HFFc6 (cell line): ENCODE results near the gene RNF208. TPM values are rescaled to one million over a fixed set of nuclear protein-coding genes. Genes with fewer than 3 reads are reported as not detected.

Experiments used
- DNase-seq: peaks from one replicate; pipeline ENCODE4 v3.0.0-alpha.2; 2018
- H3K27ac Mint-ChIP-seq: 2 replicates; pipeline ENCODE4 v1.8.0; 2020; ENCODE audit warnings: mild to moderate bottlenecking, mixed read lengths
- H3K27me3 Mint-ChIP-seq: 2 replicates; pipeline ENCODE4 v1.8.0; 2021; ENCODE audit warnings: mild to moderate bottlenecking, moderate library complexity, mixed read lengths; ENCODE audit not compliant: insufficient read depth
- H3K36me3 Mint-ChIP-seq: 2 replicates; pipeline ENCODE4 v1.8.0; 2021; ENCODE audit warnings: low read depth, mixed read lengths
- H3K4me1 Mint-ChIP-seq: 2 replicates; pipeline ENCODE4 v1.8.0; 2020; ENCODE audit warnings: low read depth, mixed read lengths
- H3K4me3 Mint-ChIP-seq: 2 replicates; pipeline ENCODE4 v1.8.0; 2020; ENCODE audit warnings: mild to moderate bottlenecking, moderate library complexity, mixed read lengths
- H3K9me3 Mint-ChIP-seq: 2 replicates; pipeline ENCODE4 v1.8.0; 2020; ENCODE audit warnings: mild to moderate bottlenecking, mixed read lengths
- total RNA-seq, 6 experiments: library from RNA; stranded (reverse); fragmentation: NEBNext Ultra II Directional; extraction: Animal tissue kit (Norgen Biotek cat#: 25700); gene quantifications; 2 replicates in 1 of 6; 3 replicates in 5 of 6; pipeline ENCODE4 v1.2.3, GENCODE V29; 2021
- TF ChIP-seq, protein P1 (sequence below): fragments of 200-600 bp; sonication (generic); IDR thresholded peaks from 2 replicates; pipeline ENCODE4 v1.5.0; 2021; ENCODE audit warnings: antibody characterized with exemption, mild to moderate bottlenecking

RNF208 gene
- total RNA-seq, 6 experiments from 2014 or later: 2.5 to 3.8 (median 3.4) TPM

DNA sequence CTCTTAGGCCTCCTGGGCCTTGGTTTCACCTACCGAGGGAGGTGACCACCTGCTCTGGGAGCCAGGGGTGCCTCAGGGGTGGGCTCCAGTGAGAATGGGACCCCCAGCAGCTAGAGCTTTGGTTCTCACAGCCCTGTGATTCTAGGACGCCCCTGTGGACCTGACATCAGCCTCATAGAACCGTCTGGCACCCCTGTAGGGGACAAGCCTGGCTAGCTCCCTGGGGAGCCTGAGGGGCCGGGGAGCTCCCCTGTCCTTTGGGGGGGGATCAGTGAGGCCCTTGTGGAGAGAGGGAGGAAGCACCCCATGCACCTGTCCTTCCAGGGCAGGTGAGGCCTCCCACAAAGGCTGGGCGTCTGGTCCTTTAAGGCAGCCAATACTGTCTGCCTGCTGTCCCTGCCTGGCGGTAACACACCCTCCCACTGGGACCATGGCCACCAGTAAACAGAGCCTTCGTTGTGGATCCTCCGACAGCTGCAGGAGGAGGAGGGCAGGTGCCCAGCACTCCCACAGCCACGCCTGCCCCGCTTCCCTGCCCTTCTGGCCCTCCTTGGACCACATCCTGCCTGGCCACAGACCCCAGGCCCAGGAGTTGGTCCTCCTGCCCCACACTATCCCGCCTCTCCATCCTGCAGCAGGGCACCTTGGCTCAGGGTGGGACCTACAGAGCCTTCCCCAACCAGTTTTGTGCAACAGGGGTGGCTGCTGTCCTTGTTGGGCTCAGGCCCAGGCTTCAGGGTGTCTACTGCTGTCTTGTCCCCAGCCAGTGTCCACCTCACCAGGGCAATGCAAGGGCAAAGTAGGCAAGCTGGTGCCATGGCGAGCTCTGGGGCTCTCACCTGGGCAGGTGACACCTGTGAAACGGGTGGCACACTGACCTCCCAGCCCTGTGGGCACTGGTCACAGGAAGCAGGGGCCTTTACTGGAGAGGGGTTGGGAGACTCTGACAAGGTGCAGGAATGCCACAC is 16.0 kb upstream of the RNF208 start:
- peaks cover 11% of the 10 kb centered on the region for H3K36me3 Mint-ChIP-seq
- no peak overlapping the region for H3K27ac Mint-ChIP-seq
- no peak for DNase-seq
- TF ChIP-seq, protein P1, sequence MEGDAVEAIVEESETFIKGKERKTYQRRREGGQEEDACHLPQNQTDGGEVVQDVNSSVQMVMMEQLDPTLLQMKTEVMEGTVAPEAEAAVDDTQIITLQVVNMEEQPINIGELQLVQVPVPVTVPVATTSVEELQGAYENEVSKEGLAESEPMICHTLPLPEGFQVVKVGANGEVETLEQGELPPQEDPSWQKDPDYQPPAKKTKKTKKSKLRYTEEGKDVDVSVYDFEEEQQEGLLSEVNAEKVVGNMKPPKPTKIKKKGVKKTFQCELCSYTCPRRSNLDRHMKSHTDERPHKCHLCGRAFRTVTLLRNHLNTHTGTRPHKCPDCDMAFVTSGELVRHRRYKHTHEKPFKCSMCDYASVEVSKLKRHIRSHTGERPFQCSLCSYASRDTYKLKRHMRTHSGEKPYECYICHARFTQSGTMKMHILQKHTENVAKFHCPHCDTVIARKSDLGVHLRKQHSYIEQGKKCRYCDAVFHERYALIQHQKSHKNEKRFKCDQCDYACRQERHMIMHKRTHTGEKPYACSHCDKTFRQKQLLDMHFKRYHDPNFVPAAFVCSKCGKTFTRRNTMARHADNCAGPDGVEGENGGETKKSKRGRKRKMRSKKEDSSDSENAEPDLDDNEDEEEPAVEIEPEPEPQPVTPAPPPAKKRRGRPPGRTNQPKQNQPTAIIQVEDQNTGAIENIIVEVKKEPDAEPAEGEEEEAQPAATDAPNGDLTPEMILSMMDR: no peak
- peaks cover 14% of the 10 kb centered on the region for H3K27me3 Mint-ChIP-seq
- H3K9me3 Mint-ChIP-seq: peaks cover 11% of the 10 kb centered on the region
- H3K4me1 Mint-ChIP-seq: peaks cover 18% of the 10 kb centered on the region
- no peak overlapping the region for H3K4me3 Mint-ChIP-seq

DNA sequence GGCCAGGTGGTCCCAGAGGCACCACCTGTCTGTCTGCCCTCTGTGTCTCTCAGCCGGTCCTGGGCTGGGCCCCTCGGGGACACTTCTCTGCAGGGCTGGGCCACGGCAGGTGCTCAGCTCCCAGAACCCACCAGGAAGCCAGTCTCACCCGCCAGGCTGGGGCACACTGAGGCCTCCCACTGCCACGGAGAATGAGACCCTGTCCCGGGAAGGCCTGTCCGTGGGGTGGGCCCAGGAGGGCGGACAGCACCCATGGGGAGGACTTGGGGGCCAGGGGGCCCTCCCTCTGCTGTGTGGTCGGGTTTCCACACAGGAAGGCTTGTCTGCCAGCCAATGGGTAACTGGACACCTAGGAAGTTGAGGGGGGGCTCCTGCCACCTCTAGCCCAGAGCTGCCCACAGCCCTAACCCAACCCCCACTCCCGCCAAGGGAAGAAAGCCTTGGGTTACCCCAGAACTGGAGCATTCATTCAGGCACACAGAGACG is 14.9 kb upstream of the RNF208 start:
- Mint-ChIP-seq H3K4me3 (no peak overlapping the region), H3K9me3 (peaks cover 7% of the 10 kb centered on the region), H3K27me3 (peaks cover 6% of the 10 kb centered on the region), H3K27ac (no peak overlapping the region), H3K36me3 (peaks cover 2% of the 10 kb centered on the region), H3K4me1 (peaks cover 7% of the 10 kb centered on the region)
- TF ChIP-seq, protein P1: no peak
- DNase-seq: no peak

GRCh38 chr9:137236238-137236935 is 14.3 kb upstream of the RNF208 start:
- no peaks in the 10 kb centered on the region; the same call in 1 of the 2 replicates for H3K36me3 Mint-ChIP-seq
- H3K4me3 Mint-ChIP-seq: no peak overlapping the region
- TF ChIP-seq, protein P1: peak; percentile 100

GRCh38 chr9:137235424-137236237 is 13.6 kb upstream of the RNF208 start:
- TF ChIP-seq, protein P1: no peak
- no peaks in the 10 kb centered on the region for H3K9me3 Mint-ChIP-seq
- DNase-seq: no peak
- no peaks in the 10 kb centered on the region for H3K36me3 Mint-ChIP-seq
- H3K4me3 Mint-ChIP-seq: no peak overlapping the region
- H3K27ac Mint-ChIP-seq: no peak overlapping the region
- peaks cover 7% of the 10 kb centered on the region for H3K4me1 Mint-ChIP-seq
- H3K27me3 Mint-ChIP-seq: no peaks in the 10 kb centered on the region; the same call in 1 of the 2 replicates

More at GRCh38 chr9:137236238-137236935, 14.3 kb upstream of the RNF208 start:
- H3K9me3 Mint-ChIP-seq: peaks cover 5% of the 10 kb centered on the region
- peak; percentile 61 for DNase-seq
- no peak overlapping the region for H3K27ac Mint-ChIP-seq
- H3K4me1 Mint-ChIP-seq: peaks cover 7% of the 10 kb centered on the region
- peaks cover 3% of the 10 kb centered on the region for H3K27me3 Mint-ChIP-seq
